K562 (cell line): Measurements from ENCODE around the gene SETD5. TPM values are rescaled to one million over a fixed set of nuclear protein-coding genes. Genes with fewer than 3 reads are reported as not detected.

Experiments
- ATAC-seq: fragments of 200-7000 bp; cut with Tn5 transposase; 3 replicates; pipeline ENCODE4 v1.9.1; 2020; ENCODE audit warnings: moderate library complexity
- BruUV-seq: library from RNA; stranded (reverse); fragments of 400-500 nt; replicated peaks from 2 replicates; lab custom pipeline; 2021; lab: Mats Ljungman, UMichigan
- CTCF ChIA-PET: fragments of 300-600 bp; formaldehyde crosslinking; extraction: SDS; loops from one replicate; lab custom pipeline; 2021; ENCODE audit warnings: low intra/inter-chr PET ratio; lab: Yijun Ruan, JAX
- POLR2A ChIA-PET: fragments of 300-600, 350-650 bp; sonication (Branson Sonifier 250); formaldehyde crosslinking; extraction: SDS; loops from one replicate; lab custom pipeline; 2021; ENCODE audit warnings: antibody characterized with exemption, inconsistent platforms; lab: Yijun Ruan, JAX
- DNase-seq, 4 experiments: peaks; one replicate each; pipeline versions ENCODE4 v3.0.0 to v3.0.0-alpha.2; 2011 to 2018; ENCODE audit warnings: low spot score in 3 of 4, mixed read lengths in 3 of 4; ENCODE audit errors: extremely low read depth in 1 of 4
- FAIRE-seq: peaks from 2 replicates; lab custom pipeline; 2011; peaks lifted over from hg19 to GRCh38; lab: Jason Lieb, UNC
- H2AFZ ChIP-seq: 2 replicates; pipeline ENCODE4 v1.6.0; 2011; ENCODE audit warnings: low read depth, low read length, control low read depth, inconsistent platforms
- H3K27ac ChIP-seq: fragments of 200-600 bp; 3 replicates; pipeline ENCODE4 v1.8.0; 2011; ENCODE audit warnings: low read depth, mild to moderate bottlenecking, control low read depth, inconsistent platforms, low read length, moderate library complexity, mixed read lengths; ENCODE audit errors: extremely low read depth
- H3K27me3 ChIP-seq, 2 experiments: fragments of 300-600 bp in 1 of 2; 2 replicates in 1 of 2; 3 replicates in 1 of 2; pipeline versions ENCODE4 v1.6.0 to v1.8.0; 2011; ENCODE audit warnings: inconsistent platforms in 2 of 2, low read length in 2 of 2, mild to moderate bottlenecking in 1 of 2, mixed read lengths in 1 of 2, moderate library complexity in 1 of 2; ENCODE audit not compliant: control insufficient read depth in 2 of 2, insufficient read depth in 2 of 2
- H3K36me3 ChIP-seq: fragments of 300-600 bp; 3 replicates; pipeline ENCODE4 v1.8.0; 2011; ENCODE audit warnings: mild to moderate bottlenecking, low read length, inconsistent platforms; ENCODE audit not compliant: control insufficient read depth, insufficient read depth
- H3K4me1 ChIP-seq, 2 experiments: fragments of 200-600 bp in 1 of 2; replicated peaks in 1 of 2; 2 replicates in 1 of 2; 3 replicates in 1 of 2; pipeline versions ENCODE4 v1.5.1 to v1.8.0; 2011; ENCODE audit warnings: inconsistent platforms in 2 of 2, low read length in 2 of 2, mild to moderate bottlenecking in 1 of 2, mixed read lengths in 1 of 2, moderate library complexity in 1 of 2; ENCODE audit not compliant: control insufficient read depth in 2 of 2, insufficient read depth in 2 of 2
- H3K4me2 ChIP-seq: 2 replicates; pipeline ENCODE4 v1.6.1; 2011; ENCODE audit warnings: low read length, control low read depth, inconsistent platforms, mixed read lengths; ENCODE audit not compliant: insufficient read depth
- H3K4me3 ChIP-seq: fragments of 200-600 bp; sonication (generic), shearing (Covaris generic); 2 replicates; pipeline ENCODE4 v1.5.1; 2016; ENCODE audit warnings: control low read depth, inconsistent platforms
- H3K79me2 ChIP-seq: fragments of 200-600 bp; 3 replicates; pipeline ENCODE4 v1.8.0; 2011; ENCODE audit warnings: low read length, inconsistent platforms; ENCODE audit not compliant: control insufficient read depth, insufficient read depth
- H3K9ac ChIP-seq, 2 experiments: 2 replicates each; pipeline versions ENCODE4 v1.6.0 to v1.6.1; 2011; ENCODE audit warnings: low read depth in 2 of 2, low read length in 2 of 2, control low read depth in 1 of 2, inconsistent platforms in 1 of 2, mild to moderate bottlenecking in 1 of 2, mixed read lengths in 1 of 2; ENCODE audit not compliant: insufficient read depth in 1 of 2
- H3K9me1 ChIP-seq: one replicate; pipeline ENCODE4 v1.6.0; 2011; ENCODE audit warnings: inconsistent platforms, mild to moderate bottlenecking, low read length, moderate library complexity; ENCODE audit not compliant: control insufficient read depth, insufficient read depth
- H3K9me3 ChIP-seq: replicated peaks from 2 replicates; pipeline ENCODE4 v1.5.1; 2011; ENCODE audit warnings: low read depth, low read length, inconsistent platforms; ENCODE audit not compliant: control insufficient read depth, insufficient read depth
- H4K20me1 ChIP-seq: replicated peaks from 2 replicates; pipeline ENCODE4 v1.6.1; 2011; ENCODE audit warnings: low read length, inconsistent platforms, mixed read lengths; ENCODE audit not compliant: control insufficient read depth, insufficient read depth
- ELF2 ChIP-seq: fragments of 250-450 bp; sonication (Bioruptor Pico); IDR thresholded peaks from 2 replicates; pipeline ENCODE4 v1.5.0; 2021; ENCODE audit warnings: mild to moderate bottlenecking
- PTTG1 ChIP-seq: fragments of 450-650 bp; IDR thresholded peaks from 2 replicates; pipeline ENCODE4 v1.6.1; 2016; ENCODE audit warnings: low read depth, mild to moderate bottlenecking, missing genetic modification characterization, missing compliant biosample characterization
- ZKSCAN1 ChIP-seq: fragments of 150-350 bp; IDR thresholded peaks from 2 replicates; pipeline ENCODE4 v1.6.1; 2016; ENCODE audit warnings: low read depth, low read length
- ZNF140 ChIP-seq: fragments of 250-450 bp; sonication (Bioruptor Pico); IDR thresholded peaks from 2 replicates; pipeline ENCODE4 v1.8.0; 2021; ENCODE audit warnings: moderate library complexity, mild to moderate bottlenecking, inconsistent platforms
- ZNF77 ChIP-seq: fragments of 250-450 bp; sonication (Bioruptor Pico); IDR thresholded peaks from 2 replicates; pipeline ENCODE4 v1.5.0; 2020
- WGBS: fragments of 100-300 bp; shearing (Covaris generic); methylation state at CpG from one replicate; pipeline ENCODE4 v1.1.6; 2016; ENCODE audit warnings: low coverage, mixed read lengths; ENCODE audit not compliant: insufficient coverage; ENCODE audit errors: missing lambda C conversion rate; 5-methylcytosine and 5-hydroxymethylcytosine counted together
- in situ Hi-C: fragments of 300-500 bp; cut with MboI; formaldehyde crosslinking; loops from 4 replicates; pipeline ENCODE4 v1.15.0; 2018; ENCODE audit warnings: inconsistent platforms, mixed read lengths
- intact Hi-C: fragments of 100-400 bp; cut with micrococcal nuclease; formaldehyde crosslinking; loops from 2 replicates; pipeline ENCODE4 v1.14.2; 2022
- polyA plus RNA-seq, 8 experiments: library from polyadenylated mRNA; depleted of rRNA in 4 of 8; stranded (reverse) in 5 of 8; unstranded in 3 of 8; fragments of >200 nt; fragmentation: Nextera tagmentation in 2 of 8; fragmentation: Illumina TruSeq in 1 of 8; extraction: Ambion mirVana in 2 of 8; extraction: Trizol in 1 of 8; gene quantifications; 2 replicates each; pipeline versions ENCODE4 v1.2.1 to v1.2.3, GENCODE V29; 2011 to 2014; ENCODE audit warnings: inconsistent platforms in 1 of 8, missing spikeins in 1 of 8
- total RNA-seq, 7 experiments: library from RNA; depleted of rRNA in 6 of 7; stranded (reverse); fragments of >200 nt in 6 of 7; fragmentation: Illumina TruSeq in 2 of 7; extraction: Trizol in 2 of 7; gene quantifications; 2 replicates each; pipeline versions ENCODE4 v1.2.1 to v1.2.3, GENCODE V29; 2011 to 2021; ENCODE audit warnings: low replicate concordance in 1 of 7
- TF ChIP-seq, protein P1 (sequence below): fragments of 250-450 bp; sonication (Bioruptor Pico); IDR thresholded peaks from 2 replicates; pipeline ENCODE4 v1.4.0; 2020
- TF ChIP-seq, protein P2 (sequence below): fragments of 150-350 bp; IDR thresholded peaks from 2 replicates; pipeline ENCODE4 v1.6.1; 2014; ENCODE audit warnings: low read depth, mild to moderate bottlenecking, low read length, borderline replicate concordance

Gene SETD5
- total and polyA plus RNA-seq, 9 of the 15 experiments (the other 6 are each of a cell fraction or from before 2014, with no cell fraction given) = 20.8 to 135 (median 87.2) TPM

DNA sequence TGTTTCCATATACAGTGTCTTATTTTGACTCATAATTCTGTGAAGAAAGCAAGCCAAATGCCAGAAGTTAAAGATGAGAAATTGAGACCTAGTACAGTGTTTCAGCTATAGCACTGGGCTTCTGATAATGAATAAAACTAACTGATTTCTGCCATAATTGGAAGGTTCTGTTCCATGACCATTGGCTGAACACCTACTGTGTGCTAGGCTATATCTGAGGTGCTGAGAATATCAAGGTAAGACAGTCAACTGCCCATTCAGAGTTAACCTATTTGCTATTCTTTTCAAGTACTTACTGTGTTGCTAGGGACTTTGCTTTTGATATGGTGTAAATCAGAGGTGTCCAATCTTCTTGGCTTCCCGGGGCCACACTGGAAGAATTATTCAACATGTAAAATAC lies 82.8 kb downstream of the SETD5 start:
- ATAC-seq (no peak), FAIRE-seq (no peak), DNase-seq (no peak)
- Histone ChIP-seq H3K79me2 (no peaks in the 10 kb centered on the region), H3K4me1 (no peaks in the 10 kb centered on the region), H3K27ac (no peak overlapping the region), H3K27me3 (no peaks in the 10 kb centered on the region), H4K20me1 (peaks cover 6% of the 10 kb centered on the region; the same call in 1 of the 2 replicates), H3K4me3 (no peak overlapping the region), H3K4me2 (no peak overlapping the region), H2AFZ (no peak overlapping the region), H3K9me3 (no peaks in the 10 kb centered on the region), H3K36me3 (peaks cover 71% of the 10 kb centered on the region), H3K9me1 (no peaks in the 10 kb centered on the region), H3K9ac (no peak overlapping the region)
- 90% methylated on average over 1 of the region's 1 CpG for WGBS
- POLR2A ChIA-PET = interaction anchor here (1.0 to 1.8 kb wide), 3 partner anchors 8 to 85 kb away, joined by 3 to 4 read pairs (median 3); no protein-coding TSS in a partner anchor
- no TSS peak for BruUV-seq
- CTCF ChIA-PET = no interaction called here
- TF ChIP-seq ELF2 (CRISPR knock-in tag) (no peak), ZKSCAN1 (peak; percentile 86), PTTG1 (tag) (no peak), ZNF77 (CRISPR knock-in tag) (no peak), ZNF140 (no peak)
- TF ChIP-seq, protein P1, sequence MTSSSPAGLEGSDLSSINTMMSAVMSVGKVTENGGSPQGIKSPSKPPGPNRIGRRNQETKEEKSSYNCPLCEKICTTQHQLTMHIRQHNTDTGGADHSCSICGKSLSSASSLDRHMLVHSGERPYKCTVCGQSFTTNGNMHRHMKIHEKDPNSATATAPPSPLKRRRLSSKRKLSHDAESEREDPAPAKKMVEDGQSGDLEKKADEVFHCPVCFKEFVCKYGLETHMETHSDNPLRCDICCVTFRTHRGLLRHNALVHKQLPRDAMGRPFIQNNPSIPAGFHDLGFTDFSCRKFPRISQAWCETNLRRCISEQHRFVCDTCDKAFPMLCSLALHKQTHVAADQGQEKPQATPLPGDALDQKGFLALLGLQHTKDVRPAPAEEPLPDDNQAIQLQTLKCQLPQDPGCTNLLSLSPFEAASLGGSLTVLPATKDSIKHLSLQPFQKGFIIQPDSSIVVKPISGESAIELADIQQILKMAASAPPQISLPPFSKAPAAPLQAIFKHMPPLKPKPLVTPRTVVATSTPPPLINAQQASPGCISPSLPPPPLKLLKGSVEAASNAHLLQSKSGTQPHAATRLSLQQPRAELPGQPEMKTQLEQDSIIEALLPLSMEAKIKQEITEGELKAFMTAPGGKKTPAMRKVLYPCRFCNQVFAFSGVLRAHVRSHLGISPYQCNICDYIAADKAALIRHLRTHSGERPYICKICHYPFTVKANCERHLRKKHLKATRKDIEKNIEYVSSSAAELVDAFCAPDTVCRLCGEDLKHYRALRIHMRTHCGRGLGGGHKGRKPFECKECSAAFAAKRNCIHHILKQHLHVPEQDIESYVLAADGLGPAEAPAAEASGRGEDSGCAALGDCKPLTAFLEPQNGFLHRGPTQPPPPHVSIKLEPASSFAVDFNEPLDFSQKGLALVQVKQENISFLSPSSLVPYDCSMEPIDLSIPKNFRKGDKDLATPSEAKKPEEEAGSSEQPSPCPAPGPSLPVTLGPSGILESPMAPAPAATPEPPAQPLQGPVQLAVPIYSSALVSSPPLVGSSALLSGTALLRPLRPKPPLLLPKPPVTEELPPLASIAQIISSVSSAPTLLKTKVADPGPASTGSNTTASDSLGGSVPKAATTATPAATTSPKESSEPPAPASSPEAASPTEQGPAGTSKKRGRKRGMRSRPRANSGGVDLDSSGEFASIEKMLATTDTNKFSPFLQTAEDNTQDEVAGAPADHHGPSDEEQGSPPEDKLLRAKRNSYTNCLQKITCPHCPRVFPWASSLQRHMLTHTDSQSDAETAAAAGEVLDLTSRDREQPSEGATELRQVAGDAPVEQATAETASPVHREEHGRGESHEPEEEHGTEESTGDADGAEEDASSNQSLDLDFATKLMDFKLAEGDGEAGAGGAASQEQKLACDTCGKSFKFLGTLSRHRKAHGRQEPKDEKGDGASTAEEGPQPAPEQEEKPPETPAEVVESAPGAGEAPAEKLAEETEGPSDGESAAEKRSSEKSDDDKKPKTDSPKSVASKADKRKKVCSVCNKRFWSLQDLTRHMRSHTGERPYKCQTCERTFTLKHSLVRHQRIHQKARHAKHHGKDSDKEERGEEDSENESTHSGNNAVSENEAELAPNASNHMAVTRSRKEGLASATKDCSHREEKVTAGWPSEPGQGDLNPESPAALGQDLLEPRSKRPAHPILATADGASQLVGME (CRISPR knock-in tag) = no peak
- TF ChIP-seq, protein P2, sequence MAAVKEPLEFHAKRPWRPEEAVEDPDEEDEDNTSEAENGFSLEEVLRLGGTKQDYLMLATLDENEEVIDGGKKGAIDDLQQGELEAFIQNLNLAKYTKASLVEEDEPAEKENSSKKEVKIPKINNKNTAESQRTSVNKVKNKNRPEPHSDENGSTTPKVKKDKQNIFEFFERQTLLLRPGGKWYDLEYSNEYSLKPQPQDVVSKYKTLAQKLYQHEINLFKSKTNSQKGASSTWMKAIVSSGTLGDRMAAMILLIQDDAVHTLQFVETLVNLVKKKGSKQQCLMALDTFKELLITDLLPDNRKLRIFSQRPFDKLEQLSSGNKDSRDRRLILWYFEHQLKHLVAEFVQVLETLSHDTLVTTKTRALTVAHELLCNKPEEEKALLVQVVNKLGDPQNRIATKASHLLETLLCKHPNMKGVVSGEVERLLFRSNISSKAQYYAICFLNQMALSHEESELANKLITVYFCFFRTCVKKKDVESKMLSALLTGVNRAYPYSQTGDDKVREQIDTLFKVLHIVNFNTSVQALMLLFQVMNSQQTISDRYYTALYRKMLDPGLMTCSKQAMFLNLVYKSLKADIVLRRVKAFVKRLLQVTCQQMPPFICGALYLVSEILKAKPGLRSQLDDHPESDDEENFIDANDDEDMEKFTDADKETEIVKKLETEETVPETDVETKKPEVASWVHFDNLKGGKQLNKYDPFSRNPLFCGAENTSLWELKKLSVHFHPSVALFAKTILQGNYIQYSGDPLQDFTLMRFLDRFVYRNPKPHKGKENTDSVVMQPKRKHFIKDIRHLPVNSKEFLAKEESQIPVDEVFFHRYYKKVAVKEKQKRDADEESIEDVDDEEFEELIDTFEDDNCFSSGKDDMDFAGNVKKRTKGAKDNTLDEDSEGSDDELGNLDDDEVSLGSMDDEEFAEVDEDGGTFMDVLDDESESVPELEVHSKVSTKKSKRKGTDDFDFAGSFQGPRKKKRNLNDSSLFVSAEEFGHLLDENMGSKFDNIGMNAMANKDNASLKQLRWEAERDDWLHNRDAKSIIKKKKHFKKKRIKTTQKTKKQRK = no peak
- in situ Hi-C loops (no loop called here), intact Hi-C loops (loop anchor here (10.0 kb wide), 1 partner anchor 495 kb away; no protein-coding TSS in a partner anchor)
